Measurements from ENCODE around the gene MGMT.

DNA sequence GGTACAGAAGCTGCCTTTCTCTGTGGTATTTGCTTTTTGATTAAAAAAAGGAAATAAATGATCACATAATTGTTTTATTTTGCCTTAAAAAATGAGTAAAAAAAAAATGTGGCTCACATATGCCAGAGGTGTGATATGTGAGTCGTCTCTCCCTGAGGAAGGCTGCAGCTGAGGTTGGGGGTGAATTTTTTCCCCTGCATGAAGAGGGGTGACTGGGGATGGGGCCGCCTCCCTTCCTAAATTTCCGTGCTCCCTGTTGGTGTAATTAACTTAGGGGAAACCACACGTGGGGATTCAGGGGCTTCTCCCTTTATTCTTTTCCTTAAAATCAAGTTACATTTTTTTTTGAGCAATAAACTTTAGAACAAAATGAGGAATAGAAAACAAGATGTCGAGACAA, 35.4 kb downstream of the MGMT start:
- TF ChIP-seq, protein P1, sequence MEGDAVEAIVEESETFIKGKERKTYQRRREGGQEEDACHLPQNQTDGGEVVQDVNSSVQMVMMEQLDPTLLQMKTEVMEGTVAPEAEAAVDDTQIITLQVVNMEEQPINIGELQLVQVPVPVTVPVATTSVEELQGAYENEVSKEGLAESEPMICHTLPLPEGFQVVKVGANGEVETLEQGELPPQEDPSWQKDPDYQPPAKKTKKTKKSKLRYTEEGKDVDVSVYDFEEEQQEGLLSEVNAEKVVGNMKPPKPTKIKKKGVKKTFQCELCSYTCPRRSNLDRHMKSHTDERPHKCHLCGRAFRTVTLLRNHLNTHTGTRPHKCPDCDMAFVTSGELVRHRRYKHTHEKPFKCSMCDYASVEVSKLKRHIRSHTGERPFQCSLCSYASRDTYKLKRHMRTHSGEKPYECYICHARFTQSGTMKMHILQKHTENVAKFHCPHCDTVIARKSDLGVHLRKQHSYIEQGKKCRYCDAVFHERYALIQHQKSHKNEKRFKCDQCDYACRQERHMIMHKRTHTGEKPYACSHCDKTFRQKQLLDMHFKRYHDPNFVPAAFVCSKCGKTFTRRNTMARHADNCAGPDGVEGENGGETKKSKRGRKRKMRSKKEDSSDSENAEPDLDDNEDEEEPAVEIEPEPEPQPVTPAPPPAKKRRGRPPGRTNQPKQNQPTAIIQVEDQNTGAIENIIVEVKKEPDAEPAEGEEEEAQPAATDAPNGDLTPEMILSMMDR (IDR thresholded peaks at IDR 0.05) = no peak
- no peak for TF ChIP-seq POLR2A (IDR thresholded peaks at IDR 0.05)

Data from testis (tissue), 2 donors.